Endothelial cell (in vitro differentiated cells): Measurements from ENCODE around the gene ARHGEF40. TPM values are rescaled to one million over a fixed set of nuclear protein-coding genes. Genes with fewer than 3 reads are reported as not detected.

ENCODE experiments used
- DNase-seq: peaks from one replicate; pipeline ENCODE4 v3.0.0; 2021; ENCODE audit warnings: low spot score
- H3K27ac Mint-ChIP-seq: one replicate; pipeline ENCODE4 v1.8.0; 2021; ENCODE audit warnings: mixed read lengths, inconsistent platforms; ENCODE audit not compliant: unreplicated experiment
- H3K27me3 Mint-ChIP-seq: one replicate; pipeline ENCODE4 v1.8.0; 2021; ENCODE audit warnings: mild to moderate bottlenecking, moderate library complexity, mixed read lengths, inconsistent platforms; ENCODE audit not compliant: unreplicated experiment
- H3K36me3 Mint-ChIP-seq: one replicate; pipeline ENCODE4 v1.8.0; 2021; ENCODE audit warnings: mild to moderate bottlenecking, low read depth, mixed read lengths, inconsistent platforms; ENCODE audit not compliant: unreplicated experiment
- H3K4me1 Mint-ChIP-seq: one replicate; pipeline ENCODE4 v1.8.0; 2021; ENCODE audit warnings: mild to moderate bottlenecking, mixed read lengths, inconsistent platforms; ENCODE audit not compliant: unreplicated experiment
- H3K4me3 Mint-ChIP-seq: one replicate; pipeline ENCODE4 v1.8.0; 2021; ENCODE audit warnings: mild to moderate bottlenecking, mixed read lengths, inconsistent platforms; ENCODE audit not compliant: unreplicated experiment
- H3K9me3 Mint-ChIP-seq: one replicate; pipeline ENCODE4 v1.8.0; 2021; ENCODE audit warnings: mixed read lengths, inconsistent platforms; ENCODE audit not compliant: unreplicated experiment
- CTCF ChIP-seq: fragments of 200-600 bp; sonication (generic); IDR thresholded peaks from one replicate; pipeline ENCODE4 v1.5.0; 2021; ENCODE audit warnings: antibody characterized with exemption; ENCODE audit not compliant: unreplicated experiment
- long read RNA-seq: library from polyadenylated mRNA; unstranded; transcript quantifications from one replicate; pipeline ENCODE4 v2.0.0, GENCODE V29; 2020; ENCODE audit not compliant: unreplicated experiment
- total RNA-seq: library from RNA; stranded (reverse); fragmentation: NEBNext Ultra II Directional; extraction: Animal tissue kit (Norgen Biotek cat#: 25700); gene quantifications from one replicate; pipeline ENCODE4 v1.2.1, GENCODE V29; 2021; ENCODE audit not compliant: unreplicated experiment

The ARHGEF40 gene
- 12.5 TPM for total RNA-seq
- long read RNA-seq, partial matches to known transcripts = 1 of 1 reads
- long read RNA-seq, other reads (novel, unspliced or antisense) = 0 of 1 reads

GRCh38 chr14:21070083-21070609 lies at the start of gene ARHGEF40:
Gene ARHGEF40, plus strand, starts transcription at chr14:21070304. Its CDS starts 93 bp downstream, at chr14:21070397.
- no peak for TF ChIP-seq CTCF
- peaks cover 5% of the 10 kb centered on the region for H3K36me3 Mint-ChIP-seq
- peaks cover 15% of the 10 kb centered on the region for H3K4me1 Mint-ChIP-seq
- peak within 1 kb of the TSS; percentile 90 for H3K4me3 Mint-ChIP-seq
- DNase-seq = peak; percentile 38
- H3K27ac Mint-ChIP-seq = peak within 1 kb of the TSS; percentile 74
- H3K27me3 Mint-ChIP-seq = peaks cover 19% of the 10 kb centered on the region
- no peaks in the 10 kb centered on the region for H3K9me3 Mint-ChIP-seq

GRCh38 chr14:21020977-21021545 lies 49.0 kb upstream of the ARHGEF40 start:
- Mint-ChIP-seq H3K27ac (no peak overlapping the region), H3K36me3 (peaks cover 29% of the 10 kb centered on the region), H3K27me3 (peaks cover 1% of the 10 kb centered on the region), H3K9me3 (no peaks in the 10 kb centered on the region), H3K4me3 (peak overlapping the region; percentile 39), H3K4me1 (peaks cover 30% of the 10 kb centered on the region)
- DNase-seq = no peak
- no peak for TF ChIP-seq CTCF

GRCh38 chr14:21022686-21023085 lies 47.4 kb upstream of the ARHGEF40 start:
- Mint-ChIP-seq H3K4me3 (peak overlapping the region; percentile 45), H3K4me1 (peaks cover 32% of the 10 kb centered on the region), H3K36me3 (peaks cover 19% of the 10 kb centered on the region), H3K9me3 (no peaks in the 10 kb centered on the region), H3K27me3 (peaks cover 8% of the 10 kb centered on the region), H3K27ac (peak overlapping the region; percentile 38)
- DNase-seq = no peak
- no peak for TF ChIP-seq CTCF

- H3K4me3 Mint-ChIP-seq = peak overlapping the region; percentile 45
- no peak for TF ChIP-seq CTCF
- peak overlapping the region; percentile 74 for H3K27ac Mint-ChIP-seq
- peak; percentile 21 for DNase-seq
- H3K4me1 Mint-ChIP-seq = peaks cover 32% of the 10 kb centered on the region
- no peaks in the 10 kb centered on the region for H3K9me3 Mint-ChIP-seq
- H3K27me3 Mint-ChIP-seq = peaks cover 8% of the 10 kb centered on the region
- peaks cover 18% of the 10 kb centered on the region for H3K36me3 Mint-ChIP-seq
Observed at GRCh38 chr14:21023174-21023573, 46.9 kb upstream of the ARHGEF40 start.

GRCh38 chr14:21023817-21024584 lies 46.1 kb upstream of the ARHGEF40 start:
- TF ChIP-seq CTCF = no peak
- Mint-ChIP-seq H3K4me1 (peaks cover 32% of the 10 kb centered on the region), H3K27ac (peak overlapping the region; percentile 74), H3K9me3 (no peaks in the 10 kb centered on the region), H3K4me3 (peak overlapping the region; percentile 88), H3K27me3 (peaks cover 10% of the 10 kb centered on the region), H3K36me3 (peaks cover 18% of the 10 kb centered on the region)
- no peak for DNase-seq
